ENCODE measurements around the gene DPP8. TPM values are rescaled to one million over a fixed set of nuclear protein-coding genes. Genes with fewer than 3 reads are reported as not detected.

Gene DPP8
- total RNA-seq, 1 donor from 2014 or later = 39.9 TPM

DNA sequence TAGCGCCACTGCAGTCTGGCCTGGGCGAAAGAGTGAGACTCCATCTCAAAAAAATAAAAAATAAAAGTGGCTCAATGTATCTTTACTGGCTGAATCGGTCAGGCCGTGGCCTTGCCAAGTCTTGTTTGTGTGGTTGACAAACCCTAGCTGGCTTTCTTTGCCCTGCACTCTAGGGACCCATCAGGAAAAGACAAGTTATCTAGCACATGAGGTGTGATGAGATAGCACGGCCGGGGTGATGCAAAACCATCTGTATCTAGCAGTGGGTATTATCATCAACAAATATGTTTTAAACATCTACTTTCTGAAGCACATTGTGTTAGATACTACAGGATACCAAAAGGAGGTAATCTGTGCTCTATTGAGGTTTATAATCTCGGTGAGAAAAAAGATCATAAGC lies 3.9 kb upstream of the DPP8 start:
- no peak for DNase-seq
- peaks cover 15% of the 10 kb centered on the region for H3K4me1 ChIP-seq
- H3K36me3 ChIP-seq = no peaks in the 10 kb centered on the region
- no peak overlapping the region for H3K4me3 ChIP-seq
- intact Hi-C loops (cut with micrococcal nuclease) = no loop called here
- no peak overlapping the region for H3K27ac ChIP-seq (replicated peaks)
- TF ChIP-seq, protein P1, sequence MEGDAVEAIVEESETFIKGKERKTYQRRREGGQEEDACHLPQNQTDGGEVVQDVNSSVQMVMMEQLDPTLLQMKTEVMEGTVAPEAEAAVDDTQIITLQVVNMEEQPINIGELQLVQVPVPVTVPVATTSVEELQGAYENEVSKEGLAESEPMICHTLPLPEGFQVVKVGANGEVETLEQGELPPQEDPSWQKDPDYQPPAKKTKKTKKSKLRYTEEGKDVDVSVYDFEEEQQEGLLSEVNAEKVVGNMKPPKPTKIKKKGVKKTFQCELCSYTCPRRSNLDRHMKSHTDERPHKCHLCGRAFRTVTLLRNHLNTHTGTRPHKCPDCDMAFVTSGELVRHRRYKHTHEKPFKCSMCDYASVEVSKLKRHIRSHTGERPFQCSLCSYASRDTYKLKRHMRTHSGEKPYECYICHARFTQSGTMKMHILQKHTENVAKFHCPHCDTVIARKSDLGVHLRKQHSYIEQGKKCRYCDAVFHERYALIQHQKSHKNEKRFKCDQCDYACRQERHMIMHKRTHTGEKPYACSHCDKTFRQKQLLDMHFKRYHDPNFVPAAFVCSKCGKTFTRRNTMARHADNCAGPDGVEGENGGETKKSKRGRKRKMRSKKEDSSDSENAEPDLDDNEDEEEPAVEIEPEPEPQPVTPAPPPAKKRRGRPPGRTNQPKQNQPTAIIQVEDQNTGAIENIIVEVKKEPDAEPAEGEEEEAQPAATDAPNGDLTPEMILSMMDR (IDR thresholded peaks at IDR 0.05; ENCODE audit: borderline replicate concordance) = no peak
- H3K27me3 ChIP-seq (ENCODE audit: low read depth) = no peaks in the 10 kb centered on the region
- H3K9me3 ChIP-seq (replicated peaks) = no peaks in the 10 kb centered on the region

GRCh38 chr15:65518633-65519285 lies 1.3 kb upstream of the DPP8 start:
- DNase-seq = no peak
- Histone ChIP-seq H3K27me3 (ENCODE audit: low read depth) (no peaks in the 10 kb centered on the region), H3K4me1 (peaks cover 41% of the 10 kb centered on the region), H3K9me3 (replicated peaks) (no peaks in the 10 kb centered on the region), H3K36me3 (peaks cover 4% of the 10 kb centered on the region), H3K27ac (replicated peaks) (no peak overlapping the region), H3K4me3 (no peak overlapping the region)
- intact Hi-C loops (cut with micrococcal nuclease) = no loop called here
- TF ChIP-seq, protein P1 (IDR thresholded peaks at IDR 0.05; ENCODE audit: borderline replicate concordance) = no peak

- H3K4me3 ChIP-seq = peak overlapping the region; percentile 100
- H3K36me3 ChIP-seq = peaks cover 4% of the 10 kb centered on the region
- TF ChIP-seq, protein P1 (IDR thresholded peaks at IDR 0.05; ENCODE audit: borderline replicate concordance) = no peak
- H3K27ac ChIP-seq (replicated peaks) = peak overlapping the region; percentile 98
- no peaks in the 10 kb centered on the region for H3K27me3 ChIP-seq (ENCODE audit: low read depth)
- H3K4me1 ChIP-seq = peaks cover 50% of the 10 kb centered on the region
- intact Hi-C loops (cut with micrococcal nuclease) = no loop called here
- no peak for DNase-seq
- no peaks in the 10 kb centered on the region for H3K9me3 ChIP-seq (replicated peaks)
Measured at GRCh38 chr15:65517866-65518207, 348 bp upstream of the DPP8 start.

DNA sequence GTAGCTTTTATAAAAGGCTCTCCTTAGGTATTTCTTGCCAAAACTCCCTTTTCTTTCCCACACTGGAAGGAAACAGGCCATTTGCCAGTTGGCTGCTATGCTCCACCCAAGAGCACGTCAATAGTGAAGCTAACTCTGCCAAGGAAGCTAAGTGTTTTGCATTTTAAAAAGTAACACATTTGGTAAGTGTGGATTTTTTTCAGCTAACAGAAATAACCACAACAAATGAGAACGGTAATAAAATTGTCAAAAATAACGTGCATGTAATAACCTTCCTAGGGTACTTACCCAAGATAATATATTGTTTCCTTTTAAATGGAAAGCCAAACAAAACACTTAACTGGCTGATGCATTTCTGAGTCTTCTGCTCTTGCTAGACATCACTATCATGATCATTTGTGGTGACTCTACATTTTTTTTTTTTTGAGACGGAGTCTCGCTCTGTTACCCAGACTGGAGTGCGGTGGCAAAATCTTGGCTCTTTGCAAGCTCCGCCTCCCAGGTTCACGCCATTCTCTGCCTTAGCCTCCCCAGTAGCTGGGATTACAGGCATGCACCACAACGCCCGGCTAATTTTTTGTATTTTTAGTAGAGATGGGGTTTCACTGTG lies 4.6 kb downstream of the DPP8 start:
- peak; percentile 50 for DNase-seq
- H3K36me3 ChIP-seq = peaks cover 34% of the 10 kb centered on the region
- no peaks in the 10 kb centered on the region for H3K9me3 ChIP-seq (replicated peaks)
- intact Hi-C loops (cut with micrococcal nuclease) = no loop called here
- peak overlapping the region; percentile 52 for H3K4me3 ChIP-seq
- peaks cover 71% of the 10 kb centered on the region for H3K4me1 ChIP-seq
- H3K27me3 ChIP-seq (ENCODE audit: low read depth) = no peaks in the 10 kb centered on the region
- peak overlapping the region; percentile 76 for H3K27ac ChIP-seq (replicated peaks)
- TF ChIP-seq, protein P1 (IDR thresholded peaks at IDR 0.05; ENCODE audit: borderline replicate concordance) = no peak

DNA sequence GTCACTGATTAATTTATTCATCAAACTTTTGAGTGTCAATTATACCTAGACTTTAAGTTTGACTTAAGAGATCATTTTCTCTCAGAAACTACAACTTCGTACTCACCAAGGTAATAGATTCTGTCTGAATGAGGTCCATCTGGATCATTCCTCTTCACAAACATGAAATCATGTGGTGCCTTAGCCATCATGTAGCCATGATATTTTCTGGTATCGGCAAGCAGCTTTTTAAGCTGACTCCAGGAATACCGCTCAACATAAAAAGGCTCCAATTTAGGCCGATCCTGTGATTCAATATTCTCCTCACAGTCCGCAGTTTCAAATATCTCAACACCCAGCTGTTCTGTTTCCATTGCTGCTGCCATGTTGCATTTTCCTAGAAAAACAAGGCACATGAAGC lies 5.3 kb downstream of the DPP8 start:
- TF ChIP-seq, protein P1 (IDR thresholded peaks at IDR 0.05; ENCODE audit: borderline replicate concordance) = no peak
- no peaks in the 10 kb centered on the region for H3K9me3 ChIP-seq (replicated peaks)
- intact Hi-C loops (cut with micrococcal nuclease) = no loop called here
- H3K27me3 ChIP-seq (ENCODE audit: low read depth) = no peaks in the 10 kb centered on the region
- H3K36me3 ChIP-seq = peaks cover 38% of the 10 kb centered on the region
- DNase-seq = no peak
- H3K4me3 ChIP-seq = peak overlapping the region; percentile 52
- H3K4me1 ChIP-seq = peaks cover 69% of the 10 kb centered on the region
- H3K27ac ChIP-seq (replicated peaks) = peak overlapping the region; percentile 76

Data from left ventricle myocardium inferior (tissue), 1 donor.